Adipose tissue (tissue), 3 donors: ENCODE data around the gene IGFL3. TPM values are rescaled to one million over a fixed set of nuclear protein-coding genes. Genes with fewer than 3 reads are reported as not detected.
"Not testable (repeated sequence)": the region's sequence is repeated elsewhere in the genome, so short reads cannot be mapped to it uniquely, and the experiment has no call there.

Experiments used
- H3K27ac ChIP-seq: one replicate; pipeline ENCODE4 v1.5.1; 2013; ENCODE audit warnings: low read depth, low read length
- WGBS, 3 donors: extraction: QIAGEN DNeasy Blood & Tissue Kit; methylation state at CpG; one replicate each; pipeline ENCODE4 v1.1.7; 2013; 5-methylcytosine and 5-hydroxymethylcytosine counted together
- polyA plus RNA-seq, 3 donors: library from polyadenylated mRNA; stranded (reverse); fragments of 200-250 nt; gene quantifications; one replicate each; pipeline ENCODE4 v1.2.3, GENCODE V29; 2013
- donor health status: healthy with polysubstance abuse.
- donor health status: Bipolar disorder and iron deficiency.
- donor health status: healthy.

Gene IGFL3
- polyA plus RNA-seq, 3 donors, result not detected

GRCh38 chr19:46132508-46133100 is 8.1 kb upstream of the IGFL3 start:
- no peak overlapping the region for H3K27ac ChIP-seq
- WGBS, 3 donors, result 71 to 84% (median 80%) methylated on average over 4 of the region's 4 CpGs

GRCh38 chr19:46131485-46132143 is 7.1 kb upstream of the IGFL3 start:
- H3K27ac ChIP-seq, result no peak overlapping the region
- WGBS, 3 donors, result 78 to 92% (median 89%) methylated on average over 10 of the region's 10 CpGs

DNA sequence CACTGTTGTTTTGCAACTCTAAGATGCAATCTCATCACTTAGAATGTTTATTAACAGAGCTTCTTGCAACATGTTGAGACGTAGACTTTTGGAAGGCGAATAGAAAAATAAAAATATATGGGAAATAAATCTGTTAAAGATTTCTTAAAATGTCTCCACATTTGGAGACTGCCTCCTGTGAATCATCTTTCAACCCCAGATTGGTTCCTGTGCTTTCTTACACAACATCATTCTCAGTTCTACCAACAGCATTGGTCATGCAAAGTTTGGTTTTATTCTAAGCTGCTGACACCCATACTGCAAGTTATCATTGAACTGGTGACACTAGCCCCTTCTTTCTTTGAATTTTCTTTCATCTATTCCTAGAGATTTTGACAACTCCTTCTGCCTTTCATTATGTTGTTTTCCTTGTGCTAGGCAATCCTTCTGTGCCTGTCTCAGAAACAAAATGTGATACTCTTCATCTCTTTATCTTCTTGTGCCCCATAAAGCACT is 1.6 kb upstream of the IGFL3 start:
- no peak overlapping the region for H3K27ac ChIP-seq
- WGBS, 3 donors, result 85 to 92% (median 91%) methylated on average over 2 of the region's 2 CpGs

- H3K27ac ChIP-seq, result no peak overlapping the region
- 64 to 79% (median 70%) methylated on average over 4 of the region's 4 CpGs for WGBS, 3 donors
Measured at GRCh38 chr19:46125447-46125846, 959 bp upstream of the IGFL3 start.

GRCh38 chr19:46118136-46118535 is 6.4 kb downstream of the IGFL3 start:
- WGBS, 3 donors, result 70 to 84% (median 76%) methylated on average over 3 of the region's 3 CpGs
- no peak overlapping the region for H3K27ac ChIP-seq

GRCh38 chr19:46116121-46116520 is 8.4 kb downstream of the IGFL3 start:
- H3K27ac ChIP-seq, result no peak overlapping the region
- WGBS, 3 donors, result 49 to 71% (median 54%) methylated on average over 3 of the region's 3 CpGs

DNA sequence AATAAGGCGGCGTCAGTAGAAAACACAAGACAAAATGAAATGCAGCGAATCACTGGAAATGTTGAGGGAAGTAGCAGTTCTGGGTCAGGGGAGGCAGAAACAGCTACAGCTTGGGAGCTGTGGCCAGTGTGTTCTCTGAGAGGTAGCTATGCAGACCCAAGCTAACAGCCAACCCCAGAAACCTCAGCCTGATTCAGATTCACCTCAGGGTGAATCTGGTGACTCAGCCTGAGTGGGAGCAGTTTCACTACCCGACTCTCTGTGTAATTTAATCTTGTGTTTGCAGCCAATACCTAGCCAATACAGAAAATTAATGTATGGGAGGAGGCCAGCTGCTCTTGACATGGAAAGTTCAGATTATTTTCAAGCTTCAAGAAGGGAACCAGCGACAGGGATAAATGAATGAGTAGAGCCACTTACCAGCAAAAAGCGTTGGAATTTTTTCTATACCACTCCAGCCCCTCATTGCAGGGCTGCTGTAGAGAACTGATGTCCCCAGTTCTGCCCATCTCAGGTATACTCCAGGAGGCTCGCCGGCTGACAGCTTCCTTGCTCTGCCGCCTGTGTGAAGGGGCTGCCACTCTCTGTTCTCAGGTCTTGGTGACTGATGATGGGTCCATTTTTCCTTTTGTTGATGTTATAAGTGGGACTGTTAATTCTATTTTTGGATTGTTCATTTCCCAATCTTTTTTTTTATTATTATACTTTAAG is 8.9 kb downstream of the IGFL3 start:
- H3K27ac ChIP-seq, result no peak overlapping the region
- WGBS, 3 donors, result 53 to 68% (median 62%) methylated on average over 9 of the region's 9 CpGs

DNA sequence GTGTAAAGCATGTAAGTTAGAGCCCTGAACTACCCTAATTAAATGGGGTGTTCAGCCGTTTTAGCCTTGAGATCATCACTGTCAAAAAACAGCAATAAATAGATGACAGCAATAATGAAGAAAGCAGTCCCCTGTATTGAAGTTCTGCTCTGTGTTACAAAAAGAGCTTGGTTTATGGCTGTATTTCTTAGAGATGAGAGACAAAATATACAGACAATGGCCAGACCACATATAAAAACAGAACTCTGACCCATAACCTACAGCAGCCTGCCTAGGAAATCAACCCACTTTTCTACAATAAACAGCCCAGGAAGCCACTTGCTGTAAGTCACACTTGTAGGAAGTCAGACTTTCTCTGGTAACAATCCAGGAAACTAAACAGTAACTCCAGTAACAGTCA is 10.8 kb downstream of the IGFL3 start:
- no peak overlapping the region for H3K27ac ChIP-seq
- 44 to 65% (median 55%) methylated on average over 1 of the region's 1 CpG for WGBS, 3 donors

GRCh38 chr19:46112527-46112926 is 12.0 kb downstream of the IGFL3 start:
- no peak overlapping the region for H3K27ac ChIP-seq
- 56 to 79% (median 69%) methylated on average over 2 of the region's 2 CpGs for WGBS, 3 donors

DNA sequence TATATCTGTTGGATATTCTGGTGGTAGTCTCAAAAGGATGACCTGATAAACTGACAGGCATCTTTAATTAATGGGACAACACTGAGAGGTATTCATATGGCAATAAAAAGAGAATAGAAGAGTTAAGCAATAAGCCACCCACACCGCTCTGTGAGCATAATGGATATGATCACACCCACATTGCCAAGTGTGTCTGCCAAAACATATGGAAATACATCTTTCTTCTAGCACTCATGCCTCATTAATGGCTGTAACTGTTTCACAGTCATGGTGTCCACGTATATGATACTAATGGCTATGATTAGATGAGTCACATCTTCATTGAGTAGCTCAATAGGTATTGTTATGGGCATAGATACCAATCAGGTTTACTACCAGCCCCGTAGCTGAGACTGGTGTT is 13.1 kb downstream of the IGFL3 start:
- WGBS, 3 donors, result 64 to 68% (median 65%) methylated on average over 3 of the region's 3 CpGs

DNA sequence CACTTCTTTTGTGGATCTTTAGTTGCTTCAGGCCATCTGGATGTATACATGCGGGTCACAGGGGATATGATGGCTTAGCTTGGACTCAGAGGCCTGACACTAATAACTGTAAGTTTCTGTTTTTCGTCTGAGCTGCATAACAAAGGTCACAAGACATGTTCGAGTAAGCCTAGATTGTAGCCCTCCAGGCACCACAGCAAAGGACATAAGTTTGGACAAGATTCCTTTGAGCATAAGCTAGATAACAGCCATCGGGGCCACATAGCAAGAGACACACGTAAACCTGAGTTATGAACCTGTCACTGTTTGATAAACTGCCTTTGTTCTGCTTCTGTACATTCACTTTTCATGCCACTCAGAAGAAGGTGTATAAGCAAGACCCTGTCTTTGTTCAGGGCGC is 14.6 kb downstream of the IGFL3 start:
- 62 to 73% (median 70%) methylated on average over 6 of the region's 6 CpGs for WGBS, 3 donors
- H3K27ac ChIP-seq, result no peak overlapping the region

More for the DNA sequence above, 13.1 kb downstream of the IGFL3 start:
- no peak overlapping the region for H3K27ac ChIP-seq

GRCh38 chr19:46107371-46107770 is 17.1 kb downstream of the IGFL3 start:
- 72 to 78% (median 76%) methylated on average over 6 of the region's 6 CpGs for WGBS, 3 donors
- no peak overlapping the region for H3K27ac ChIP-seq

DNA sequence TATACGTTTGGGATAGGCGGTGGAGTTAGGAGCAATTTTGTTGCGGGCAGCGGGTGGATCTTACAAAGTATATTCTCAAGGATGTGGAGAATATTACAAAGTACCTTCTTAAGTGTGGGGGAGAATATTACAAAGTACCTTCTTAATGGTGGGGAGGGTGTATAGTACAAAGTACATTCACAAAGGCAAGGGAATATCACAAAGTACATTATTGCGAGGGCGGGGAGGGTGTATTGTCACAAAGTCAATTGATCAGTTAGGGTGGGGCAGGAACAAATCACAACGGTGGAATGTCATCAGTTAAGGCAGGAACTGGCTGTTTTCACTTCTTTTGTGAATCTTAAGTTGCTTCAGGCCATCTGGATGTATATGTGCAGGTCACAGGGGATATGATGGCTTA is 22.2 kb downstream of the IGFL3 start:
- 75 to 83% (median 78%) methylated on average over 7 of the region's 7 CpGs for WGBS, 3 donors
- not testable (repeated sequence) for H3K27ac ChIP-seq

DNA sequence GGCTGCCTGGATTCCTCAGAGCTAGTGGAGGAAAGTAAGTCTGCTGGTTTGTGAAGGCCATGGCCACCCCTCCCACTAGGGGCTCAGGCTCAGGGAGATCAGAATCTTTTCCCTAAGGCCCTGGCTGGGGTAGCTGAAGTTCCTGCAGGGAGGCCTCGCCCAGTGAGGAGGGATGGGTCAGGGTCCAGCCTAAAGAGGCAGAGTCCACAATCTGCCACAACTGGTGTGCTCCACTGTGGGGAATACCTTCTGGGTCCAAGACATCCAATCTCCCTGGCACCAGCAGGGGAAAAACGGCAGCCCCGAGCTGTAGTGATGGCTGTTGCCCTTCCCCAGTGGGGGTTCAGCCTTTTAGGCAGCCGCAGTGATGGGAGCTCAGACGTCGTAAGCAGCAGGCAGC is 23.2 kb downstream of the IGFL3 start:
- WGBS, 3 donors, result 53 to 64% (median 59%) methylated on average over 6 of the region's 6 CpGs
- H3K27ac ChIP-seq, result no peak overlapping the region

DNA sequence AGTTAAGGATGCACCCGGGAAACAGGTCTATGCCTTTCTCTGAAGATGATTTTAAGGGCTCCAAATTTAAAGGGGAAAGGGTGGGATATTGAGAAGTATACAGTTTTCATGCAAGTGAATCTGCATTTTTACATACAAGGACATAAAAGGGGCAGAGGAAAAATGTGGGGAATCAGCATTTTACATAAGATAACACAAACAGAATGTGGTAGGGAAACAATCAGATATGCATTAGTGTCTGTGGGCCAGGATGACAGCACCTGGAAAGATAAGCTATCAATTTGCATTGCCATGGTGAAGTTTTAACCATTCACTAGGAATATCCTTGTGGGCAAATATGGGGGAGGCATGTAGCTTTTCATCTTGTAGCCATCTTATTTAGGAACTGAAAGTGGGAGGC is 24.1 kb downstream of the IGFL3 start:
- 67 to 81% (median 77%) methylated on average over 1 of the region's 1 CpG for WGBS, 3 donors
- no peak overlapping the region for H3K27ac ChIP-seq

- no peak overlapping the region for H3K27ac ChIP-seq
- 90 to 97% (median 92%) methylated on average over 5 of the region's 5 CpGs for WGBS, 3 donors
Measured at GRCh38 chr19:46090444-46090843, 34.0 kb downstream of the IGFL3 start.

- no peak overlapping the region for H3K27ac ChIP-seq
- 85 to 95% (median 91%) methylated on average over 1 of the region's 1 CpG for WGBS, 3 donors
Measured at GRCh38 chr19:46089432-46089831, 35.1 kb downstream of the IGFL3 start.

DNA sequence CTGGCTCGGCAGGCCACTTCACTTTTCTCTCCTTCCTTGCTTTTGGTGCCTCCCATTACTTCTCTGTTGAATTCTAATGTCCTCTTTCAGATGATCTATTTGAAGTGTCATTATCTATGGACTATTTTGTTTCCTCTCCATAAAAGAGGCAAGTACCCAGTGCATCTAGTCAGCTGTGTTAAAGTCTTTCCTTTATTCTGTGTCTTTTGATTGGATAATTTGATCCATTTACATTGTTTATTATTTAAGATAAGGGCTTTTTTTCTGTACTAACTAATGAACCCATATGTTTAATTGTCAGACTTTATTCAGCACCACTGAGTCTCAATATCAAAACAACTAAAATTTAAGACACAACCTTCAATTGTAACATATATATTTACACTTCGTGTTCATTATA is 36.4 kb downstream of the IGFL3 start:
- WGBS, 3 donors, result 86 to 92% (median 87%) methylated on average over 2 of the region's 2 CpGs
- no peak overlapping the region for H3K27ac ChIP-seq

GRCh38 chr19:46085888-46086287 is 38.6 kb downstream of the IGFL3 start:
- H3K27ac ChIP-seq, result no peak overlapping the region
- 23 to 51% (median 36%) methylated on average over 1 of the region's 1 CpG for WGBS, 3 donors

- H3K27ac ChIP-seq, result no peak overlapping the region
- 56 to 67% (median 60%) methylated on average over 2 of the region's 2 CpGs for WGBS, 3 donors
Measured at GRCh38 chr19:46082728-46083050, 41.8 kb downstream of the IGFL3 start.
